Stimulated activated CD8-positive, alpha-beta memory T cell treated with anti-CD3 and anti-CD28 coated beads, Interleukin-7, amount 100 ng/mL, for 24 hours (primary cell): ENCODE measurements around the gene GBP6.
"Not testable (repeated sequence)": the region's sequence is repeated elsewhere in the genome, so short reads cannot be mapped to it uniquely, and the experiment has no call there.

Source experiments
- DNase-seq: peaks from one replicate; pipeline ENCODE4 v3.0.0-alpha.2; 2020; ENCODE audit warnings: low read depth

GBP6 gene, protein sequence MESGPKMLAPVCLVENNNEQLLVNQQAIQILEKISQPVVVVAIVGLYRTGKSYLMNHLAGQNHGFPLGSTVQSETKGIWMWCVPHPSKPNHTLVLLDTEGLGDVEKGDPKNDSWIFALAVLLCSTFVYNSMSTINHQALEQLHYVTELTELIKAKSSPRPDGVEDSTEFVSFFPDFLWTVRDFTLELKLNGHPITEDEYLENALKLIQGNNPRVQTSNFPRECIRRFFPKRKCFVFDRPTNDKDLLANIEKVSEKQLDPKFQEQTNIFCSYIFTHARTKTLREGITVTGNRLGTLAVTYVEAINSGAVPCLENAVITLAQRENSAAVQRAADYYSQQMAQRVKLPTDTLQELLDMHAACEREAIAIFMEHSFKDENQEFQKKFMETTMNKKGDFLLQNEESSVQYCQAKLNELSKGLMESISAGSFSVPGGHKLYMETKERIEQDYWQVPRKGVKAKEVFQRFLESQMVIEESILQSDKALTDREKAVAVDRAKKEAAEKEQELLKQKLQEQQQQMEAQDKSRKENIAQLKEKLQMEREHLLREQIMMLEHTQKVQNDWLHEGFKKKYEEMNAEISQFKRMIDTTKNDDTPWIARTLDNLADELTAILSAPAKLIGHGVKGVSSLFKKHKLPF

DNA sequence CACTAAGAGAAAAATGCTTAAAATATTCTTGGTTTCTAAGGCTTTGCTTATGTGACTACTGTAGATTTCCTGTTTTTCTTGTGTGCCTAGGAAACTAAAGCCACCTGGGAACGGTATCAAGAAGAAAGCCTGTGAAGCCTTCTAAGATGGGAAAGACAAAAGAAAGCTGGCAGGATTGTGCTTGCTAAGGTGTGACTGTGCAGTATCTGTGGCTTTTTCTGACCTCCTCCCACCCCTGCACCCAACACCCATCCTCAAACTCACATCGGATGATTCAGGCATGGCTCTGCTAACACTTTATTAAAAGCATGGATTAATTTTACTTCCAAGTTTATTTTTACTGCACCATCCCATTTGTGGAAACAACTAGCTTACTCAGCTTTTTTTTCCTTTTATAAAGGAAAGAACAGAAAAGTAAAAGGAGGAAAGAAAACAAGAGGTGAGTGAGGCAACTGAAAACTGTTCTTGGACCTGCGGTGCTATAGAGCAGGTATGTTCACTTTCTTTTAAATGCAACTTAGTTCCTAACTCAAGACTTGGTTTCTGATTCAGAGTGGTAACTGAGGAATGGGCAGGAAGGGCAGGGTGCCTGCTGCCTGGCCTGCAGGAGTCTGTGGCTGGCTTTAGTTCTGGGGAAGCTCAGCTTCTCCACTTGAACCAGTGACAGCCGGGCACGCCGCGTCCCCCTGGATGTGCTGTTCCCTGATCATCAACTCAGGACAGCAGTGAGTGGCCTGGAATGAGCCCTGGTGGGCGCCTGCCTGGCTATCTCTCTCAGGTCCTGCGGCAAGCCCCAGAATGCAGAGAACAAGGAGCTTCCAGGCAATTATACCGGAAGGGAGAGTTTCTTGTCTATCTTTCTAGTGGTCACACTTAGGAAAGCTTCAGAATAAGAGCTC, at the start of gene GBP6:
GBP6 (plus strand) TSS at position 422 of the 899 bp plus-strand sequence. CDS start 4,493 bp downstream, outside the sequence.
- no peak for DNase-seq

GRCh38 chr1:89322402-89322801, 41.5 kb upstream of the GBP6 start:
- no peak for DNase-seq

- no peak for DNase-seq
These were observed 32.0 kb upstream of the GBP6 start for GRCh38 chr1:89331890-89332289.

DNA sequence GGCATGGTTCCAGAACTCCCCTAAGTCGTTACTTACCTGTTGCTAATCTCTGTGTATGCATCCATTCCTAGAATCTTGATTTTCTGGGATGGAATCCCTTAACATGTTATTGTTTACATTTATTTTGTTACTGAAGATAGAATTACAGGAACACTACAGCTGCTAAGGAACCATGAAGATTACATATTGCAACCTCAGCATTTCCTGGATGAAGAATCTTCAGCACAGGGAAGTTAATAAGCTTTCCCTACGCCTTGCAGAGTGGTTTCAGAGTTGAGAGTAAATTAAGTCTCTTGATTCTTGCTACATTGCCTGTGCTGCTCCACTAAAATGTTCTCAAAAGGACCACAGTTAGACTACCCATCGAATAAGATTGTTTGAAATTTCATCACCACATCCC, 31.4 kb upstream of the GBP6 start:
- DNase-seq = no peak

DNA sequence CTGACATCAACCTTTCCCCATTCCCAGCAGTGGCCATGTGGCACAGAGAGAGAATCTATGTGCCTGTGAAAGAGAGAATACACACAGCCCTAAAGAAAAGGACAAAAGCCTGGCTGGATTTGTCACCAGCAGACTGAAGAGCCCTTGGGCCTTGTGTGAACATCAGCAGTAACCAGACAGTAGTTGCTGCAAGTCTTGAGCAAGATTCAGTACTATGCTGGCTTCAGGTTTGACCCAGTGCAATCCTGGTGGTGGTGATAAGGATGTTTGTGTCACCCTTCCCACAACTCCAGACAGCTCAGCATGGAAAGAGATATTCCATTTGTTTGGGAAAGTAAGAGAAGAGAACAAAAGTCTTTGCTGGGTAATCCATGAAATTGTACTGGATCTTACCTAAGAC, 28.4 kb upstream of the GBP6 start:
- DNase-seq = no peak

- DNase-seq = no peak
These were observed 26.0 kb upstream of the GBP6 start for GRCh38 chr1:89337903-89338302.

DNA sequence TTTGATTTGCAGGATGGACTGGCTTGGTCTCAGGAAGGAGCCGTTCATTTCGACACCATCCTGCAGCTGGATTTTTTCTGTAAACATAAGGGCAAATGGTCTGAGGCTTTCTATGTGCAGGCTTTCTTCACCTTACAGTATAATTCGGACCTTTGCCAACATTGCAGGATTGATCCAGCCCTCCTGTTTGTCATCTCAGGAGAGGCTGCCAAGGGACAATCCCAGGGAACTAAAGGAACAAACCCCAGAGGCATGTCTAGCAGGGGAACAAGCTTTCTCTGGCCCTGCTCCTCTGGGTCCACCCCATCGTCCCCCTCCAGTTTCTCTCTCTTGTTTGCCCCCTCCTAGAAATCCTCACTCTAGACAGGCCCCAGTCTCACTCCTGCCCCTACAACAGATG, 24.8 kb upstream of the GBP6 start:
- no peak for DNase-seq

- DNase-seq = not testable (repeated sequence)
These were observed 18.4 kb upstream of the GBP6 start for GRCh38 chr1:89345479-89345878.

DNA sequence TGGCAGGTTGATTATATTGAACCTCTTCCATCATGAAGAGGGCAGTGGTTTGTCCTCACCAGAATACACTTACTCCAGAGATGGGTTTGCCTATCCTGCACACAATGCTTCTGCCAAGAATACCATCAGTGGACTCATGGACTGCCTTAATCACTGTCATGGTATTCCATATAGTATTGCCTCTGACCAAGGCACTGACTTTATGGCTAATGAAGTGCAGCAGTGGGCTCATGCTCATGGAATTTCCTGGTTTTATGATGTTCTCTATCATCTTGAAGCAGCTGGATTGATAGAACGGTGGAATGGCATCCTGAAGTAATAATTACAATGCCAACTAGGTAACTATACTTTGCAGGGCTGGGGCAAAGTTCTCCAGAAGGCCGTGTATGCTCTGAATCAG, 16.6 kb upstream of the GBP6 start:
- DNase-seq = no peak

DNA sequence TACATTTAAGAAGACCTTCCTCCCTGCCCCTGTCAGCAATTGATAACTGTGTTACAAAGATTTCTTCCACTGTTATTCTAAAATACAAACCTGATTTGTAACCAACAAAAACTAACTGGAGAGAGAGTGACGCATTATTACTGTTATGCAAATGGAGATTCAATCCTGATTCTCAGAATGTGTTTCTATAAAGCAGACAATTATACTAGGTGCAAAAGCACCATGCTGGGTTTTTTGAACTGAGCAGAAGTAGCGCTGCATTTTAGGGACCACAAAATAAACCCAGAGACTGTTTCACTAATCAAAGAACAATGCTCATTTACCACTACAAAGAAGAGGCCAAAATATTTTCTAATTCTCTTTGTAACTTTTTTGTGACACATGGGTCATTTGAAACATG, 13.6 kb upstream of the GBP6 start:
- DNase-seq = no peak

DNA sequence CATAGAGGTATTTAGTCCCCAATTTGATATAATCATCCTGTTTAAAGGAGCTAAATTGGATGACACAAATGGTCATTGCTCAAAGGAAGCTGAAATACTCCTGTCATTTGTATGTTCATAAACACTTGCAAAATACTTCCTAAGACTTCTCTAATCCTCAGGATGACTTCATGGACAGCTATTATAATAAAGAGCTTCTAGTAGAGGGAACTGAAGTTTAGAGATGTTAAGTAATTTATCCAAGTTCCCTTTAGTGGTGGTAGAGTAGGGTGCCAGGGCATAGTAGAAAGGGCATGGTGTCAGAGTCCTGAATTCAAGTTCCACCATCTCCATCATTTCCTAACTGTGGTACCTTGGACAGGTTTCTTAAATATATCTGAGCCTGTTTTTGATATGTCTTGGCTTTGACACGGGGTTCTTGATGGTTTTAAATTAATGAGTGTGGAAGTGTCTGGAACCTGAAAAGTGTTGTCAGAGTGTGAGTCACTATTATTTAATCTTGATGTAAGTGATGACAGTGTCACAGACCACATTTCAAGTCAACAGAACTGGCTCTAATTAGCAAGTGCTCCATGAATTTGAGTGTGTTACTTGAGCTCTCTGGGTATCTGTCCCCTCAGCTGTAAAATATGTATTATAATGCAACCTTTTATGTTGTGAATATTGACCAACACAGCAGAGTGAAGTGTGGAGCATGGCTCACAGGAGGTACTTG, 12.1 kb upstream of the GBP6 start:
- DNase-seq = no peak

GRCh38 chr1:89352421-89352820, 11.4 kb upstream of the GBP6 start:
- no peak for DNase-seq

DNA sequence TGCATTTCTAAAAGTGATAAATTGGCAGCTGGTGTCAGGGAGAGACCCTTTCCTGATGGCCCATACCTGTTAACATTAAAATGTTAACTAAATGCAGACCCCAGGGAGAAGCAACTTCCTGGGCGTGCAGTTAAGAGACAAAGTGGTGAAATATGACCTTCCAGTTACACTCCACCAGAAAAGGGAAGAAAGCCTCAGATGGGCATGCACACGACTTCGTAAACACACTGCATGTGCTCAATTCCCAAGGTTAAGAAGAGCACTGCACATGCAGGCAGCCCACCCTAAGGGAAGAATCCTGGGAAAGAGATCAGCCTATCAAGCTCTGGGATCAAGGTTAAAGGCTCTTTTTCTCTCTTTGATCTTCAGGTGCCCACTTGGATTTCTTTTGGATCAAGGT, 9.7 kb upstream of the GBP6 start:
- DNase-seq = no peak

DNA sequence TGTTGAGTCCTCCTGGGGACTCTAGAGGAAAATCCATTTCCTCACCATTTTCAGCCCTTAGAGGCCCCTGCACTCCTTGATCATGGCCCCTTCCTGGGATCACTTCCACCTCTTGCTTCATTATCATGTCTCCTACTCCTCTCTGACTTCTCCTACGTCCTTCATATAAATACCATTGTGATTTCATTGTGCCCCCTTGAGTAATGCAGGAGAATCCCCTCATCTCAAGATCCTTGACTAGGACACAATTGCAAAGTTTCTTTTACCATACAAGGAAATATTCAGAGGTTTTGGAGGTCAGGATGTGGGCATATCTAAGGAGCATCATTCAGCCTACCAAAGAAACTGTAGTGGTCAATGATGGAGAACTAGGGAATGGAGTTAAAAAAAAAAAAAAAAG, 8.8 kb upstream of the GBP6 start:
- no peak for DNase-seq

DNA sequence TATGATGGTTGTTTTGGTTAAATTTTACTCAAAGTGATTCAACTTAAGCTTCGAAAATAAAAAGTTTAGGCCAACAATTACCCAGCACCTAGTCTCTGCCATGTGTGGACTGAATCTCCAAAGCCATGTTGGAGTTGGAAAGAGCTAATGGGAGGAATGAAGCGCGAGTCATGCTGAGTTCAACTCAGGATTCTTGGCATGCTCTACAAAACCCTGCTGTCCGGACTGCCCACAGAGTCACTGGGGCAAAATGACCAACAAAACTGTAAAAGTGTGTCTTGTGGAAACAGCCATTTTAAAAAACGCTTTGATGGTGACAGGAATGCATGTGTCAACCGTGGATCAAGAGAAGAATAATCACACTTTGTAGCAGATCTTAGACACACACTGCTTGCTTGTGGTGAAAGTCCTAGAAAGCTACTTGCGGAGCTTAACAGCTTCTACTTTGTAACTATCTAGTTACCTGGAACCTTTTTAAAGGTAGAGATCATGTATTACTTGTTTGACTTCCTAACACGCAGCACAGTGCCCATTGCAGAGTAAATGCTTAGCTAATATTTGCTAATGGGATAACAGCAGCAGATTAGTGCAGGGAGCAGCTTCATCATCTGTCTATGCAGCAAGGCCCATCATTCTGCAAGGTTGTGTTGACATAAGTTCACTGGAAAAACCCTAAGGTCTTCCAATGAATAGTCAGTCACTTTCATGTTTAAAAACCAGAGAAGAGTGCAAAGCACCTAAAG, 7.0 kb upstream of the GBP6 start:
- no peak for DNase-seq

DNA sequence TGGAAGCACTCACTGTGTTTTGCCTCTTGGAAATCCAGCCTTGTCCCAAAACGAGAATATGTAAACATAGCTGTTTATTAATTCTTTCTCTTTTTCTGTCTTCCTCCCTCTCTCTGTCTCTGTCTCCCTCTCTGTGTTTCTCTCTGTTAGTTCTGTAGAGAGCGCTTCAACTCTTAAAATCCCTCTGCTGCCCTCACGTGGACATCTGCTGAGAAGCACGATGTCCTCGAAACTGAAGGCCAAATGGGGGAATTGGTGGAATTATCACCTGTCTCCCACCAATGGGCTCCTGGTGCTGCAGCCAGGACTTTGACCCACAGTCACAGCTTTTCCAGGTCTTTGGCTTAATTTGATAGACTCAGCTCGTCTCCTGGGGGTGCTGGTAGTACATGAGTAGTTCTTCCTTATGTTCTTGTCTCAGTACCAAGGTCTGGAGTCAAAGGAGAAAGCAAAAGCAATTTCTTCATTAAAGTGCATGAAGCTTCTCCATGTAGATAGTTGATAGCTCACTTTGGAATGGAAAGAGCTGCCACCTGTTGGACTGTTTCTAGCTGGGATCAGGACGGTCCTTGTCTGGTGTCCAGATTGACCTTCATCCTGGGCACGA, 5.5 kb upstream of the GBP6 start:
- peak; percentile 51 for DNase-seq

- DNase-seq = no peak
These were observed 3.1 kb upstream of the GBP6 start for GRCh38 chr1:89360716-89361115.

DNA sequence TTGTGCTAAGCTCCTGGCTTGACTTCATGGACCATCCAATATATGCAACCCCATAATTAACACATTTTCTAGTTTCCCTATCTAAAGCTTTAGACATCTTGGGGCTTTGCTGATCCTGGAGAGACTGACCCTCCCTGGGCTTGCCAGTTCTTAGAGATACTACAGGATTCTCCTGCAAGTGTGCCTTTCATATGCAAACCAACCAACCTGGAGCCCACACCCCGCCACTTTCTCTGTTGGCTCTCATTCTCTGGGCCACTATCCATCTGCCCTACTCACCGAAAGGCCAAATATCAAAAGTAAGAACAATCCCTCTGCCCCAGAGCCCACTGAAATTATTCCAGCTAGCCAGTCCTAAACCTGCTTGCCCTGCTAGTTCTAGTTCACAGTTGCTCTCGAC, 2.2 kb upstream of the GBP6 start:
- DNase-seq = no peak

GRCh38 chr1:89363196-89363595, 663 bp upstream of the GBP6 start:
- DNase-seq = no peak

- DNase-seq = no peak
These were observed 1.2 kb downstream of the GBP6 start for GRCh38 chr1:89364954-89365550.

GRCh38 chr1:89367221-89367620, 3.4 kb downstream of the GBP6 start:
- no peak for DNase-seq
